Spleen (tissue), 7 donors: ENCODE measurements around the gene PGLYRP2.

Experiments used
- CTCF ChIP-seq, 11 experiments: fragments of 200-600 bp in 7 of 11; fragments of 450-650 bp in 4 of 11; sonication (generic) in 4 of 11; IDR thresholded peaks in 8 of 11; conservative IDR thresholded peaks in 3 of 11; 1 replicate in 7 of 11; 2 replicates in 4 of 11; pipeline versions ENCODE4 v1.4.0 to v1.8.0; 2016 to 2021; ENCODE audit warnings: antibody characterized with exemption in 11 of 11, inconsistent platforms in 4 of 11, mild to moderate bottlenecking in 1 of 11
- POLR2A ChIP-seq, 3 donors: fragments of 450-650 bp; IDR thresholded peaks; one replicate each; pipeline ENCODE4 v1.5.1; 2017; ENCODE audit warnings: antibody characterized with exemption in 3 of 3, mild to moderate bottlenecking in 1 of 3
- POLR2AphosphoS5 ChIP-seq, 3 donors: sonication (generic); formaldehyde crosslinking; IDR thresholded peaks; one replicate each; pipeline ENCODE4 v1.5.1; 2017; ENCODE audit warnings: antibody characterized with exemption in 3 of 3
- donor health status: DM: no; HTN: no; CAD: no; lungs with moderate emphysema.
- donor health status: DM: no; HTN: no; CAD: no.
- donor health status: DM: no; HTN: no; CAD: no.

- TF ChIP-seq CTCF (IDR thresholded peaks at IDR 0.05 in 8 of 11, conservative IDR thresholded peaks at IDR 0.05 in 3 of 11) (no peak), POLR2A (IDR thresholded peaks at IDR 0.05) (no peak), POLR2AphosphoS5 (IDR thresholded peaks at IDR 0.05) (no peak)
These were observed 23.3 kb downstream of the PGLYRP2 start for GRCh38 chr19:15455996-15456395.
